H9 (cell line): ENCODE measurements around the gene ASIC4. TPM values are rescaled to one million over a fixed set of nuclear protein-coding genes. Genes with fewer than 3 reads are reported as not detected.

ENCODE experiments used
- DNase-seq: peaks from one replicate; pipeline ENCODE4 v3.0.0-alpha.2; 2017
- H2AFZ ChIP-seq: one replicate; pipeline ENCODE4 v1.6.1; 2013; ENCODE audit warnings: mild to moderate bottlenecking, low read length, control low read depth, moderate library complexity
- H2AK5ac ChIP-seq: 2 replicates; pipeline ENCODE4 v1.6.1; 2013; ENCODE audit warnings: low read length, control low read depth, mixed read lengths; ENCODE audit not compliant: insufficient read length
- H2BK120ac ChIP-seq: one replicate; pipeline ENCODE4 v1.6.1; 2013; ENCODE audit warnings: low read depth, mild to moderate bottlenecking, low read length, control low read depth, inconsistent platforms; ENCODE audit not compliant: poor library complexity, severe bottlenecking
- H2BK12ac ChIP-seq: 2 replicates; pipeline ENCODE4 v1.6.1; 2013; ENCODE audit warnings: low read length, control low read depth, mixed read lengths, low read depth; ENCODE audit not compliant: insufficient read length
- H2BK15ac ChIP-seq: 2 replicates; pipeline ENCODE4 v1.6.1; 2013; ENCODE audit warnings: low read depth, low read length, control low read depth
- H2BK20ac ChIP-seq: one replicate; pipeline ENCODE4 v1.6.1; 2013; ENCODE audit warnings: low read depth, mild to moderate bottlenecking, low read length, control low read depth, inconsistent platforms; ENCODE audit not compliant: poor library complexity, severe bottlenecking
- H2BK5ac ChIP-seq: 2 replicates; pipeline ENCODE4 v1.6.1; 2013; ENCODE audit warnings: low read length, control low read depth, mixed read lengths; ENCODE audit not compliant: insufficient read length
- H3K14ac ChIP-seq: 2 replicates; pipeline ENCODE4 v1.6.1; 2013; ENCODE audit warnings: low read length, control low read depth; ENCODE audit not compliant: insufficient read depth
- H3K18ac ChIP-seq: 2 replicates; pipeline ENCODE4 v1.6.1; 2013; ENCODE audit warnings: low read depth, mild to moderate bottlenecking, mixed read lengths, low read length, control low read depth; ENCODE audit not compliant: insufficient read length
- H3K23ac ChIP-seq: 2 replicates; pipeline ENCODE4 v1.6.1; 2013; ENCODE audit warnings: low read length, control low read depth, mixed read lengths, low read depth; ENCODE audit not compliant: insufficient read length
- H3K23me2 ChIP-seq: 2 replicates; pipeline ENCODE4 v1.6.1; 2013; ENCODE audit warnings: low read depth, mild to moderate bottlenecking, mixed read lengths, low read length, control low read depth; ENCODE audit not compliant: insufficient read length, poor library complexity, severe bottlenecking
- H3K27ac ChIP-seq: 2 replicates; pipeline ENCODE4 v1.5.1; 2013; ENCODE audit warnings: low read length, control low read depth, mixed read lengths, low read depth; ENCODE audit not compliant: insufficient read length
- H3K27me3 ChIP-seq: 2 replicates; pipeline ENCODE4 v1.6.1; 2013; ENCODE audit warnings: low read length, control low read depth, inconsistent platforms; ENCODE audit not compliant: insufficient read depth
- H3K4ac ChIP-seq: 2 replicates; pipeline ENCODE4 v1.6.1; 2013; ENCODE audit warnings: low read depth, mild to moderate bottlenecking, control low read depth, inconsistent platforms, low read length, moderate library complexity
- H3K4me1 ChIP-seq: 2 replicates; pipeline ENCODE4 v1.6.1; 2013; ENCODE audit warnings: low read length, control low read depth, inconsistent platforms; ENCODE audit not compliant: insufficient read depth
- H3K4me2 ChIP-seq: 2 replicates; pipeline ENCODE4 v1.6.1; 2013; ENCODE audit warnings: low read length, control low read depth, mixed read lengths; ENCODE audit not compliant: insufficient read length, insufficient read depth
- H3K56ac ChIP-seq: 2 replicates; pipeline ENCODE4 v1.6.1; 2013; ENCODE audit warnings: low read depth, mild to moderate bottlenecking, mixed read lengths, low read length, control low read depth; ENCODE audit not compliant: insufficient read length
- H3K79me1 ChIP-seq: 2 replicates; pipeline ENCODE4 v1.6.1; 2013; ENCODE audit warnings: low read depth, mild to moderate bottlenecking, moderate library complexity, low read length, control low read depth, inconsistent platforms; ENCODE audit not compliant: insufficient read depth, poor library complexity, severe bottlenecking
- H3K79me2 ChIP-seq: 2 replicates; pipeline ENCODE4 v1.6.1; 2013; ENCODE audit warnings: low read length, control low read depth, inconsistent platforms; ENCODE audit not compliant: insufficient read depth
- H3K9ac ChIP-seq: 2 replicates; pipeline ENCODE4 v1.6.1; 2013; ENCODE audit warnings: low read length, control low read depth, mixed read lengths; ENCODE audit not compliant: insufficient read length; ENCODE audit errors: extremely low read depth
- H3K9me3 ChIP-seq: one replicate; pipeline ENCODE4 v1.6.1; 2013; ENCODE audit warnings: low read depth, low read length, inconsistent platforms; ENCODE audit not compliant: control insufficient read depth
- H3T11ph ChIP-seq: one replicate; pipeline ENCODE4 v1.6.1; 2013; ENCODE audit warnings: mild to moderate bottlenecking, low read length, control low read depth, inconsistent platforms
- H4K20me1 ChIP-seq: one replicate; pipeline ENCODE4 v1.6.1; 2013; ENCODE audit not compliant: control insufficient read depth, insufficient read length, insufficient read depth
- H4K5ac ChIP-seq: 2 replicates; pipeline ENCODE4 v1.6.1; 2013; ENCODE audit warnings: low read depth, mild to moderate bottlenecking, mixed read lengths, low read length, control low read depth; ENCODE audit not compliant: insufficient read length
- H4K8ac ChIP-seq: replicated peaks from 2 replicates; pipeline ENCODE4 v1.6.1; 2013; ENCODE audit warnings: low read length, control low read depth, mixed read lengths, low read depth; ENCODE audit not compliant: insufficient read length
- H4K91ac ChIP-seq: 2 replicates; pipeline ENCODE4 v1.6.1; 2013; ENCODE audit warnings: low read depth, mild to moderate bottlenecking, moderate library complexity, mixed read lengths, low read length, control low read depth; ENCODE audit not compliant: insufficient read length
- H3K27ac Mint-ChIP-seq, 3 experiments: 2 replicates in 2 of 3; 3 replicates in 1 of 3; pipeline ENCODE4 v1.8.0; 2020 to 2021; ENCODE audit warnings: mixed read lengths in 3 of 3, mild to moderate bottlenecking in 1 of 3, moderate library complexity in 1 of 3
- H3K27me3 Mint-ChIP-seq: 2 replicates; pipeline ENCODE4 v1.8.0; 2021; ENCODE audit warnings: low read depth, mild to moderate bottlenecking, moderate library complexity, mixed read lengths
- H3K36me3 Mint-ChIP-seq, 3 experiments: 2 replicates in 2 of 3; 3 replicates in 1 of 3; pipeline ENCODE4 v1.8.0; 2020 to 2021; ENCODE audit warnings: low read depth in 3 of 3, mixed read lengths in 3 of 3; ENCODE audit not compliant: insufficient read depth in 1 of 3
- H3K4me1 Mint-ChIP-seq, 2 experiments: 2 replicates each; pipeline ENCODE4 v1.8.0; 2020; ENCODE audit warnings: mixed read lengths in 2 of 2
- H3K4me3 Mint-ChIP-seq, 2 experiments: 2 replicates in 1 of 2; 3 replicates in 1 of 2; pipeline ENCODE4 v1.8.0; 2020 to 2021; ENCODE audit warnings: mild to moderate bottlenecking in 2 of 2, mixed read lengths in 2 of 2, moderate library complexity in 1 of 2
- H3K9me3 Mint-ChIP-seq, 2 experiments: 2 replicates in 1 of 2; 3 replicates in 1 of 2; pipeline ENCODE4 v1.8.0; 2020; ENCODE audit warnings: mild to moderate bottlenecking in 2 of 2, mixed read lengths in 2 of 2, moderate library complexity in 1 of 2
- WGBS: extraction: QIAGEN DNeasy Blood & Tissue Kit; methylation state at CpG from one replicate; pipeline ENCODE4 v1.1.7; 2013; ENCODE audit warnings: missing lambda C conversion rate, low lambda C conversion rate, mixed read lengths; ENCODE audit not compliant: insufficient read length; ENCODE audit errors: extremely low coverage; 5-methylcytosine and 5-hydroxymethylcytosine counted together
- total RNA-seq: library from RNA; stranded (reverse); gene quantifications from 2 replicates; pipeline ENCODE4 v1.2.1, GENCODE V29; 2021
- TF ChIP-seq, protein P1 (sequence below): fragments of 200-600 bp; sonication (generic); conservative IDR thresholded peaks from 3 replicates; pipeline ENCODE4 v1.8.0; 2021; ENCODE audit warnings: antibody characterized with exemption, mild to moderate bottlenecking

ASIC4 gene
- total RNA-seq, 1 experiment from 2014 or later, result 0.37 TPM

DNA sequence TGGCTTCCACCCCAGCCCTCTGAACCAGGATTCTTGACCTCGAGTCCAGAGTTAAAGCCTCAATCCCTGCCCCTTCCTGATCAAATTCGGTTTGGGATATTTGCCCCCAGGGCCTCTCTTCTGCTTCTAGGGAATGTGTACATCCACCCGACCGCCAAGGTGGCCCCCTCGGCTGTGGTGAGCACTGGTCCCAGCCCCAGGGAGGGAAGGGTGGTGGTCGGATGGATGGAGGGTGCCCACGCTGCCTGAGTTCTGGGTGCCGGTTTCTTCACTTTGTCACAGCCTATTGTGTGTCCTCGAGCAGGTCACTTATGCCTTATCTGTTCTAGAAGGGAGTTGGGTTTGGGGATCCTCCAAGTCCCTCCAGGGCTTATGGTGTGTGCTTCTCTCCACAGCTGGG lies 8.7 kb upstream of the ASIC4 start:
- TF ChIP-seq, protein P1, sequence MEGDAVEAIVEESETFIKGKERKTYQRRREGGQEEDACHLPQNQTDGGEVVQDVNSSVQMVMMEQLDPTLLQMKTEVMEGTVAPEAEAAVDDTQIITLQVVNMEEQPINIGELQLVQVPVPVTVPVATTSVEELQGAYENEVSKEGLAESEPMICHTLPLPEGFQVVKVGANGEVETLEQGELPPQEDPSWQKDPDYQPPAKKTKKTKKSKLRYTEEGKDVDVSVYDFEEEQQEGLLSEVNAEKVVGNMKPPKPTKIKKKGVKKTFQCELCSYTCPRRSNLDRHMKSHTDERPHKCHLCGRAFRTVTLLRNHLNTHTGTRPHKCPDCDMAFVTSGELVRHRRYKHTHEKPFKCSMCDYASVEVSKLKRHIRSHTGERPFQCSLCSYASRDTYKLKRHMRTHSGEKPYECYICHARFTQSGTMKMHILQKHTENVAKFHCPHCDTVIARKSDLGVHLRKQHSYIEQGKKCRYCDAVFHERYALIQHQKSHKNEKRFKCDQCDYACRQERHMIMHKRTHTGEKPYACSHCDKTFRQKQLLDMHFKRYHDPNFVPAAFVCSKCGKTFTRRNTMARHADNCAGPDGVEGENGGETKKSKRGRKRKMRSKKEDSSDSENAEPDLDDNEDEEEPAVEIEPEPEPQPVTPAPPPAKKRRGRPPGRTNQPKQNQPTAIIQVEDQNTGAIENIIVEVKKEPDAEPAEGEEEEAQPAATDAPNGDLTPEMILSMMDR, result no peak
- no CpG with 5 or more reads among the region's 9 CpGs for WGBS
- Histone ChIP-seq H2BK20ac (no peak overlapping the region), H4K5ac (no peak overlapping the region), H4K20me1 (no peaks in the 10 kb centered on the region), H3K27ac (no peak overlapping the region), H3T11ph (no peak overlapping the region), H2AFZ (no peak overlapping the region), H3K9me3 (no peaks in the 10 kb centered on the region), H3K18ac (no peak overlapping the region), H3K23me2 (peaks cover 4% of the 10 kb centered on the region), H3K4me1 (peaks cover 13% of the 10 kb centered on the region; the same call in 1 of the 2 replicates), H3K9ac (no peak overlapping the region), H2BK120ac (no peak overlapping the region), H3K79me2 (no peaks in the 10 kb centered on the region), H4K8ac (no peak overlapping the region), H2BK5ac (no peak overlapping the region), H3K23ac (no peak overlapping the region), H3K27me3 (no peaks in the 10 kb centered on the region), H3K4me2 (no peak overlapping the region), H3K56ac (no peak overlapping the region), H3K4ac (no peak overlapping the region), H2BK15ac (no peak overlapping the region), H2BK12ac (no peak overlapping the region), H2AK5ac (no peak overlapping the region), H3K14ac (no peak overlapping the region), H4K91ac (no peak overlapping the region), H3K79me1 (no peaks in the 10 kb centered on the region)
- H3K4me3 Mint-ChIP-seq, result no peak overlapping the region
- H3K4me1 Mint-ChIP-seq, result peaks cover 56 to 59% of the 10 kb centered on the region in 2 experiments
- no peak for DNase-seq
- H3K27ac Mint-ChIP-seq, result no peak overlapping the region; a peak in 1 of 7 replicates
- peaks cover 13% of the 10 kb centered on the region for H3K27me3 Mint-ChIP-seq
- H3K9me3 Mint-ChIP-seq, result no peaks in the 10 kb centered on the region
- H3K36me3 Mint-ChIP-seq, result peaks cover 16 to 19% (median 17%) of the 10 kb centered on the region in 3 experiments
